PFSK-1 (cell line): Measurements from ENCODE around the gene ELMO1.

Experiments used
- FOXP2 ChIP-seq: optimal IDR thresholded peaks from 2 replicates; pipeline ENCODE3; 2011; ENCODE audit warnings: borderline replicate concordance, control low read depth, inconsistent platforms; ENCODE audit not compliant: insufficient read depth; ENCODE audit errors: extremely low read length, extremely low read depth
- REST ChIP-seq, 2 experiments: IDR thresholded peaks; 2 replicates each; pipeline versions ENCODE4 v1.6.1 to v1.8.0; 2011 to 2012; ENCODE audit warnings: low read depth in 2 of 2, low read length in 2 of 2, control low read depth in 1 of 2, inconsistent platforms in 1 of 2, mild to moderate bottlenecking in 1 of 2, moderate library complexity in 1 of 2; ENCODE audit not compliant: insufficient read depth in 1 of 2

DNA sequence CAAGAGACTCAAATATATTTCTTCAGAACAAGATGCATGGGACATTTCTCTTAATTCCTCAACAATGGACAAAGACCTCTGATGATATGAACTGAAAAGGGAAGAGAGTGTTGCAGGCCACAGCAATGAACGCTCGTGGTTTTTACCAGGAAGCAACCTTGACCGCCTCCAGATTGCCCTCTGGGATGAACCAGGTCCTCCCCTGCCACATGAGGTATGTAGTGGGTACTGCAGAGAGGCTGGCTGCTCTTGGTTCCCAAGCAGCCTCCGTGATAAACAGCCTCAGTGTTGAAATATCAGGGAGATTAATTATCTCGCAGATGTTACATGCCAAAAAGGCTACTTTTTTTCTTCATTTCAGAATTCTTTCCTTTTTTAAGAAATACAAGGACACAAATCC lies 338.8 kb downstream of the ELMO1 start:
- no peak for TF ChIP-seq REST (IDR thresholded peaks at IDR 0.05; ENCODE audit: insufficient read depth in 1 of 2, low read depth in 2 of 2, low read length in 2 of 2)
- no peak for TF ChIP-seq FOXP2
